Esophagus squamous epithelium (tissue), 4 donors: ENCODE data around the gene COMMD3.

Experiments used
- POLR2A ChIP-seq, 4 donors: fragments of 450-650 bp; IDR thresholded peaks; one replicate each; pipeline ENCODE4 v1.6.1; 2017; ENCODE audit warnings: antibody characterized with exemption in 4 of 4, mild to moderate bottlenecking in 4 of 4, moderate library complexity in 3 of 4
- TF ChIP-seq, protein P1 (sequence below), 6 experiments: fragments of 450-650 bp in 4 of 6; fragments of 200-600 bp in 2 of 6; sonication (generic) in 2 of 6; IDR thresholded peaks; one replicate each; pipeline ENCODE4 v1.5.1; 2016 to 2019; ENCODE audit warnings: antibody characterized with exemption in 6 of 6, mild to moderate bottlenecking in 4 of 6, moderate library complexity in 4 of 6

DNA sequence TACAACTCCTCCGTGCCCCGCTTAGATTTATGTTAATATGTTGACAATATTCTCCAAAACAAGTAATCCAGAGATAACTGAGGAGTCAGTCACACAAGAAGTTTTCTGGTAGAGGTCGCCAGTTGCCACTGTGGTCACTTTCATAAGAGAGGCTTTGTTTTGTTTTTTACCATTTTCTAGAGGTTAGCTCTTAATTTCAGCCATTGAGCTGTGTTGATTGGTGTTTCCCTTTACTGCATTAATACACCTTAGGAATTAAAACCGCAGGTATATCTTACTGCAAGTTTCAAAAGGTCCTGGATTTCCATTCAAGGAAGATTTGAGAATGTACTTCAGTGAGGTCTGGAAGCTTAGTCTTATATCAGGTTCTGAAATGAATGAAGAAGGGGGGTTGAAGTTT is 8.2 kb downstream of the COMMD3 start:
- TF ChIP-seq, protein P1, sequence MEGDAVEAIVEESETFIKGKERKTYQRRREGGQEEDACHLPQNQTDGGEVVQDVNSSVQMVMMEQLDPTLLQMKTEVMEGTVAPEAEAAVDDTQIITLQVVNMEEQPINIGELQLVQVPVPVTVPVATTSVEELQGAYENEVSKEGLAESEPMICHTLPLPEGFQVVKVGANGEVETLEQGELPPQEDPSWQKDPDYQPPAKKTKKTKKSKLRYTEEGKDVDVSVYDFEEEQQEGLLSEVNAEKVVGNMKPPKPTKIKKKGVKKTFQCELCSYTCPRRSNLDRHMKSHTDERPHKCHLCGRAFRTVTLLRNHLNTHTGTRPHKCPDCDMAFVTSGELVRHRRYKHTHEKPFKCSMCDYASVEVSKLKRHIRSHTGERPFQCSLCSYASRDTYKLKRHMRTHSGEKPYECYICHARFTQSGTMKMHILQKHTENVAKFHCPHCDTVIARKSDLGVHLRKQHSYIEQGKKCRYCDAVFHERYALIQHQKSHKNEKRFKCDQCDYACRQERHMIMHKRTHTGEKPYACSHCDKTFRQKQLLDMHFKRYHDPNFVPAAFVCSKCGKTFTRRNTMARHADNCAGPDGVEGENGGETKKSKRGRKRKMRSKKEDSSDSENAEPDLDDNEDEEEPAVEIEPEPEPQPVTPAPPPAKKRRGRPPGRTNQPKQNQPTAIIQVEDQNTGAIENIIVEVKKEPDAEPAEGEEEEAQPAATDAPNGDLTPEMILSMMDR (IDR thresholded peaks at IDR 0.05): no peak
- no peak for TF ChIP-seq POLR2A (IDR thresholded peaks at IDR 0.05)
